DOHH2 (cell line): ENCODE data around the gene TMEM208.

Experiments used
- CTCF ChIP-seq: fragments of 200-600 bp; sonication (generic); IDR thresholded peaks from one replicate; pipeline ENCODE4 v1.5.1; 2014; ENCODE audit warnings: antibody characterized with exemption, mild to moderate bottlenecking, low read depth, low read length; ENCODE audit not compliant: poor library complexity, severe bottlenecking
- EZH2phosphoT487 ChIP-seq: fragments of 200-600 bp; sonication (generic); IDR thresholded peaks from 2 replicates; pipeline ENCODE4 v1.6.1; 2017; ENCODE audit warnings: borderline replicate concordance, mild to moderate bottlenecking, antibody characterized with exemption, low read length, moderate library complexity, mixed read lengths

GRCh38 chr16:67258161-67258835 lies 31.4 kb downstream of the TMEM208 start:
- TF ChIP-seq CTCF: no peak
- TF ChIP-seq EZH2phosphoT487: no peak
